ENCODE measurements around the gene APBB2.

DNA sequence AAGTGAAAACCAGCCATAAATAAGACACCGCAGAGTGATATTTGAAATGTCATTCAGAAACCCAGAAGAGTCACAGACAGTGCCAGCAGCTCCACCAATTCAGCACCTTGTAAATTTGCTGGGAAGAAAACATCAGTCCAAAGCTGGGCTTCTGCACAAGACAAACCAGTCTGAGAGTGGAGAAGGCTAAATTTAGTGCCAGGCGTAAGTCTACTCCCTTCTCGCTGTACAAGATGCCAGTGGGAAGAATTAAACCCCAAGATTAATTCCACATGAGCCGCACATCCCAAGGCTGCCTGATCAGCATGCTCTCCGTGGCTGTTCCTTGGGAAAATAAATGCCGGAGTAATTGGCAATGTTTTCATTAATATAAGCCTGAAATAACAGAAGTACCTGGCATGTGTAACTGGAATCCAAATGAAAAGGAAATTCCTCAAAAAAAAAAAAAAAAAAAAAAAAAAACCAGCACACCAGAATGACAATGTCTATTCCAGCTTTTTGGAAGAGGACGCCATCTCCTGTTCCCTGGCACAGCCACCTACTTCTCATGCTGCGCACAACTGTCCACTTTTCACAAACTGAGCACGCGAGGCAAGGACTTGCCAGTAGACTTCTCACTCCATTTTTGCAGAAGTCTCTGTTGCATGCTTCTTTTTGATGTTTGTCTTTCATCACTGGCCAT is 369.0 kb downstream of the APBB2 start:
- TF ChIP-seq GATA2 (IDR thresholded peaks at IDR 0.05; ENCODE audit: low read depth, low read length) (no peak), GATA3 (IDR thresholded peaks at IDR 0.05; ENCODE audit: low read depth, low read length) (no peak)
